GM04504 (cell line): Measurements from ENCODE around the gene TTLL5.

ENCODE experiments used
- DNase-seq: peaks from one replicate; pipeline ENCODE4 v3.0.0-alpha.2; 2012; ENCODE audit warnings: low read depth

Gene TTLL5, protein sequence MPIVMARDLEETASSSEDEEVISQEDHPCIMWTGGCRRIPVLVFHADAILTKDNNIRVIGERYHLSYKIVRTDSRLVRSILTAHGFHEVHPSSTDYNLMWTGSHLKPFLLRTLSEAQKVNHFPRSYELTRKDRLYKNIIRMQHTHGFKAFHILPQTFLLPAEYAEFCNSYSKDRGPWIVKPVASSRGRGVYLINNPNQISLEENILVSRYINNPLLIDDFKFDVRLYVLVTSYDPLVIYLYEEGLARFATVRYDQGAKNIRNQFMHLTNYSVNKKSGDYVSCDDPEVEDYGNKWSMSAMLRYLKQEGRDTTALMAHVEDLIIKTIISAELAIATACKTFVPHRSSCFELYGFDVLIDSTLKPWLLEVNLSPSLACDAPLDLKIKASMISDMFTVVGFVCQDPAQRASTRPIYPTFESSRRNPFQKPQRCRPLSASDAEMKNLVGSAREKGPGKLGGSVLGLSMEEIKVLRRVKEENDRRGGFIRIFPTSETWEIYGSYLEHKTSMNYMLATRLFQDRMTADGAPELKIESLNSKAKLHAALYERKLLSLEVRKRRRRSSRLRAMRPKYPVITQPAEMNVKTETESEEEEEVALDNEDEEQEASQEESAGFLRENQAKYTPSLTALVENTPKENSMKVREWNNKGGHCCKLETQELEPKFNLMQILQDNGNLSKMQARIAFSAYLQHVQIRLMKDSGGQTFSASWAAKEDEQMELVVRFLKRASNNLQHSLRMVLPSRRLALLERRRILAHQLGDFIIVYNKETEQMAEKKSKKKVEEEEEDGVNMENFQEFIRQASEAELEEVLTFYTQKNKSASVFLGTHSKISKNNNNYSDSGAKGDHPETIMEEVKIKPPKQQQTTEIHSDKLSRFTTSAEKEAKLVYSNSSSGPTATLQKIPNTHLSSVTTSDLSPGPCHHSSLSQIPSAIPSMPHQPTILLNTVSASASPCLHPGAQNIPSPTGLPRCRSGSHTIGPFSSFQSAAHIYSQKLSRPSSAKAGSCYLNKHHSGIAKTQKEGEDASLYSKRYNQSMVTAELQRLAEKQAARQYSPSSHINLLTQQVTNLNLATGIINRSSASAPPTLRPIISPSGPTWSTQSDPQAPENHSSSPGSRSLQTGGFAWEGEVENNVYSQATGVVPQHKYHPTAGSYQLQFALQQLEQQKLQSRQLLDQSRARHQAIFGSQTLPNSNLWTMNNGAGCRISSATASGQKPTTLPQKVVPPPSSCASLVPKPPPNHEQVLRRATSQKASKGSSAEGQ (N-terminal part only)

DNA sequence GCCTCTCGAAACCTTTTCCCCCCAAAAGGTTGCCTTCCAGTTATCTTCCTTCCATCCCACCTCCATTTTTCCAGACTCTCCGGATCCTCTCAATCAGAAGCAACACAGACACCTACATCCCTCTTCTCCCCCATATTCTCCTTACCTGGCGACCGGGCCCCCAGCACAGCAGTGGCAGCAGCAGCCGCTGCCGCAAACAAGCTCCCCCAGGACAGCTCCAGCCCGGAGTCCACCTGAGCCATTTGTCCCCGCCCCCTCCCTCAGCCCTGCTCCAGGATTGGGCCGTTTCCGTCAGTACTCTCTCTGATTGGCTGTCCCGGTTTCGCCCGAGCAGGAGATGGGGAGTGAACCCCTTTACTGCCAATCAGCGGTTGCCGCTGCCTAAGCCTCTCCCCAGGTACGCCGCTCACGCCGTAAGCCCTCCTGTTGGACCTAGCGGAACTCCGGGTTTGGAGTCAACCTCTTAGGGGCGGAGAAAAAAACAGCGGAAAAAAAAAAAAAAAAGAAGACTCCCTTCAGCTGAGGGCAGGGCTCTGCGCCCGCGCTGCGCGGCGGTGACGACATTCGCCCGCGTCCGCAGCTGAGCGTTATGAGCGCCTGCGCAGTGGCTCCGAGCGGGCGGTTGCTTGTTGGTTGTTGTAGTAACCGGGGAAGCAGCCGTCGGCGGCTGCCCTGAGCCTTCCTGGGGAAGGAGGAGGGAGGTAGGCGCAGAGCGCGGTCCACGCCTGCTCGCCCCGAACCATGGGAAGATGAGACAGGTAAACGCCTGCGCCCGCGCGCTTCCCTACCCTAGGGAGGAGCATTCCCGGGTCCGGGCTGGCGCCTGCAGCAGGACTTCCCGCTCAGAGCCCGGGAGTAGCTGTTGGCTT, at the start of gene TTLL5, which contains the start of gene ERG28:
TSS of gene TTLL5 (plus strand) at position 617 of the 869 bp plus-strand sequence. CDS start 1,904 bp downstream, outside the sequence.
TSS of gene ERG28 (minus strand) at position 247 of the 869 bp plus-strand sequence. CDS start 3,374 bp downstream, outside the sequence.
- peak; percentile 97 for DNase-seq

DNA sequence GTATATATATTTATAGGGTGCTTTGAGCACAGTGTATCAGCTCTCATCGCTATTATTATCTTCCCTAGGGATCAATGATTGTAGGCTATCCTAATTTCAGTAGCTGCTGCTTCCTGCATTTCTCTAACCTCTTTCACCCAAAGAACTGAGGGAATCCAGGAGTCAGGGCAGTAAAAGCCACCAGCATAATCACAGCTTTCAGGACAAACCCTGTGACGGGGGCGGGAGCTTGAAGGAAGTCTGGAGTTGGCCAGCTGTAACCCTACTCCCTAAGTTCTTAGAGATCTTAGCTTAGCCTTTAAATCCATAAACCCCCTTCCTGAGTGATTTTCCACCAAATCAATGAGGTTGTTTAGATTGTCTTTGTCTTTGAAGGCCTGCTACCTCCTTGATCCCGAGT, 48.9 kb upstream of the TTLL5 start:
- no peak for DNase-seq

DNA sequence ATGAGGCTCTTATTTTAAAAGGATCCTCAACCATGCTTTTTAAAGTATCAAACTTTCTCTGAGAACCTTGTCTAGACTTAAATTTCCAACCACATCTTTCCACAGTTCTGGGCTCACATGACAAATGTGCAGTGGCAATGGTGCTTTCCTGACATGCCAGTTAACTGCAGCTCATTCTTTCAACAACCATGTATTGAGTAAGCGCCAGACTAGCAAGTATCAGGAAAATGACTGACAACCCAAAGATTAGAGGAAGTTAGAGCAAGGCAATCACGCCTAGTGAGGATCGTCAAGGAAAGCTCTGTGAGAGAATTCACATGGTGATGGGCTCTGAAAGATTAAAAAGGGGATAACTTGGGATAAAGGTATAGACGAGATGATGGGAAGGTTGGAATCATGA, 46.9 kb upstream of the TTLL5 start:
- DNase-seq = no peak

DNA sequence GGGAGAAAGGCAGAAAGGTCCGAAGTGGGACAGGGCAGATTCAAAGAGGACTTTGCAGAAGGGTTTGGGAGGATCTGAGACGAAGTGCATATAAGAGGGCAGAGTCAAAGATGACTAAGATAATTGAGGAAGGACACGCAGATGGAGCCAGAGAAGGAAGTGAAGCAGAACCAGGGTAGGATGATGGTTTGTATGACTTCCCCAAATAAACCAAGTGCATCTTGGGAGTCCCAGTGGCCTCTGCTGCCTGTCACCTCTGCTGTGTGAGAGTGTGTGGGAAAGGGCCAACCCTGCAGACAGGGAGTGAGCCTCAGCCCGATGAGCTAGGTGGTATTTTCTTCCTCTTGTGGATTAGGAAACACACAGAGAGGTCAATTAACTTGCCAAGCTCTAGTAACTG, 45.8 kb upstream of the TTLL5 start:
- DNase-seq = no peak

DNA sequence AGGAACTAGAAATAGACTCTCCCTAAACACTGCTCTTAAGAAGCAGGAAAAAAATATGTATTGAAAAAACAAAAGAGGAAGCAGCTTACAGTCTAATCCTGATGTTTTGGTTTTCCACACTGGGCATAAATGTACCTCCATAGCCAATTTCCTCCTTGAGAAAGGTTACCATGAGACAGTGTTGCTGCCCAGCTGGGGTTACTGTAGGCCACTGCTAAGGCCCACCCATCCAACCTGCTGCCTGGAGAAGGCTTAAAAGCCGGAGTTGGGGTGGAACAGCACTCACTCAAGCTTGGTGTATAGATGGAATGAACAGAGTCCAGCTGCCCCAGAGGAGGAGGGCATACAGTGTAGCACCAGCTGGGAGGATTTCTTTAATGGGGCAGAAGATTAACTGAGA, 41.5 kb upstream of the TTLL5 start:
- no peak for DNase-seq

DNA sequence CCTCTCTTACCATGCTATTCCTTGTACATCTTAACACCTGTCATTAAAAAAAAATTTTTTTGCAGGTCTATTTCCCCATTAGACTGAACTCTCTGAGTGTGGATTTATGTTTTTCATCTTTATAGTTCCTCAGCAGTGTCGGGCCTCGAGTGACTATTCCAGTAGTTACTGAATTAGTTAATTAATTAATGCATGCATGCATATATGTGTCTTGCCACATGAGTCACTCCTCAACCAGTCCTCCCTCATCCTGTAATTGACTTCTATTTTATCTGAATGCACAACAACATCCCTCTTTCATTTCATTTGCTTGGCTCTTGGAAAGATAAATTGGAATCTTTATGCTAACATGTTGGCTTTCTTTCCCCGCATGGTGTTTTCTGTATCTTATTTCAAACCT, 36.0 kb upstream of the TTLL5 start:
- DNase-seq = no peak

DNA sequence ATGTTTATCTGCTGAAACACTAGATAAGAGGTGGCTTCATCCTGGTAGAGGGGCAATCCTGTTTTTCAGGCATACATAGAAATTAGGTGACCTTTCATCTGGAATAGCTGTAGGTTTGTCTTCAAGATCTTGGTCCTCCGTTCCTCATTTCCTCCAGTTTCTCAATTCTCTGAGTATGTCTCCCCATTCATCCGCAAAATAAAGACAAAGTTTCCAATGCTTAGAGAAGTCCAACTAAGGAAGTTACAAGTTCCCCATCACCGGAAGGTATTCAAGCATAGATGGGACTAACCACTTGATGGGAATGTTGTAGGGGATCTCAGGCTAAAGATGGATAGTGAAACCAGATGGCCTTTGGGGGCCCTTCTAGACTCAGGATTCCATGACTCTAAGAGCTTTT, 34.6 kb upstream of the TTLL5 start:
- DNase-seq = no peak

DNA sequence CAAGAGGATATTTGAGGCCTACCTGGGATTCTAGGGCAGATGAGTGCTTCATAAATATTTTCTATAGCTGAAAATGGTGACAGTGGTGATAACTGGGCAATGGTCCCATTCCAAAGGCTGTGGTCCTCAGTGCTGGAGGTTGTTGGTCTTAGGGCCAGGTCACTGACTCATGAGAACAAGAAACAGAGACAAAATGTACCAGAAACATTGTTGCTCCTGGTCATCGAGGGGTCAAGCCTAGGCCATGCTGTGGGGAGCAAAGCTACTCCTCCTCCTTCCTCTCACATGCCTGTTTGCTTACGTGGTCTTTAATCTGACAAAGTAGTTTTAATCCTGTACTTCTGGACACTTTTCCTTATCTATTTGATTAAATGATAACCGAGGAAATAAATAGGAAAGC, 34.2 kb upstream of the TTLL5 start:
- no peak for DNase-seq

DNA sequence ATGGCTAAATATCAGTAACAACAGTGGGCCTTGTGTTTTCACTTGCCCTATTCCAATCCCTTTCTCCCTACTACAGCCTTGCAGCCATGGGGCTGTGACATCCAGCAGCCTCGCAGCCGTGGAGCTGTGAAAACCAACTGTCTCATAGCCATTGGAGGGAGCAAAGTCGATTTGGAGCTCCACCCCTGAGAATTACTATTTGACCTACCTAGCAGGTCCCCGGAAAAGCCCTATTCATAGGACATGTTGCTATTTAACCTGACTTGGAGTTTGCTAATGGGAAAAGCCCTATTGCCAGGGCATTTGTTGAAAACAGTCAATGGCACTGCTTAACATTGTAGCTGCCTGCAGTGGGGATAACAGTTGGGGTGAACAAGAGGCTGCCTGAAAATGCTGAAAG, 33.6 kb upstream of the TTLL5 start:
- no peak for DNase-seq

DNA sequence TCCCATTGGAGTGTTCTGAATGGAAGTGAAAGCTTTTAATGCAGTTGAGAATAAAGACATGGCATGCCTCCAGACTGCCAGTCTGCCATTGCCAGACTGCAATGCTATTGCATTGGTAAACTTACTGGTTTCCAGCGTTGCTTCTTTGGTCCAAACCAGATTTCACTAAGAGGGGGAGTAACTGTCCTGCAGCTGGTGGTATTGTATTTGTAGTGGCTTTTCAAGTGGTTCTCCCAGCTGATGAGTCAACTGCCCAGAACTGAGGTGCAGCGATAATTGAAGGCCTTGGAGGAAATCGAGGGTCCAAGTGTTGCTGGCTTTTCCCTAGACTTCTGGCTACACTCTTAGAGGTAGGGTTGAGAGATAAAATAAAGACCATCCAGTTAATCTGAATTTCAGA, 32.2 kb upstream of the TTLL5 start:
- DNase-seq = no peak

DNA sequence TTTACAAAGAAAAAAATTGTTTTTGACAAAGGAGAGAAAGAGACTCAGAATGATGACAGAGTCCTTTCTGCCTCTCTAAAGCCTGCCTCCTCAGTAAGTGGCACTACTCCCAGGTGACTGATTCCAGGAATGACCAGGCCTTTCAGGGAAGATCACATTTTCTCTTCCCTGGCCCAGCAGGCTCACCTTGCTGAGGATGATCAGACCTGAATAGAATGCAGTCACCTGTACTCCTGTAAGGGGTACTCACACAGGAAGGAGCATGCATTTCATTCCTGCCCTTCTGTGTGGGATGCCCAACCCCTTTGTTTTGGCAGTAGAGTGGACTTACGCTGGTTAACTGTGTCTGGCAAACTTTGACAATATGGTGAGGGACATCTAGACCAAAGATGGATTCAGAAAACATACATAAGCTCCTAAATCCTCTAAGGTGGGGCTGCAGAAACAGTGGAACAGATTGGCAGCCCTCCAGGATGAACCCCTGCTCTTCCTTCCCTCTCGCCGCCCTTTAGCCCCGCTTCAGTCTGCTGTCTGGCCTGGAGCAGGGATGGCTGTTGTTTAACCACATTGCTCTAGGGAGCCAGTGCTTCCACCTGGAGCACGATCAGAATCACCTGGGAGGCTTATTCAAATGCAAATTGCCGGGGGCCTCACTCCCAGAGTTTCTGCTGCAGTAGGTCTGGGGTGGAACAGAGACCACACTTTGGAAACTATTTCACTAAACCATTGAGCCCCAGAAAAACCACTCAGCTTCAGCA, 30.2 kb upstream of the TTLL5 start:
- no peak for DNase-seq

DNA sequence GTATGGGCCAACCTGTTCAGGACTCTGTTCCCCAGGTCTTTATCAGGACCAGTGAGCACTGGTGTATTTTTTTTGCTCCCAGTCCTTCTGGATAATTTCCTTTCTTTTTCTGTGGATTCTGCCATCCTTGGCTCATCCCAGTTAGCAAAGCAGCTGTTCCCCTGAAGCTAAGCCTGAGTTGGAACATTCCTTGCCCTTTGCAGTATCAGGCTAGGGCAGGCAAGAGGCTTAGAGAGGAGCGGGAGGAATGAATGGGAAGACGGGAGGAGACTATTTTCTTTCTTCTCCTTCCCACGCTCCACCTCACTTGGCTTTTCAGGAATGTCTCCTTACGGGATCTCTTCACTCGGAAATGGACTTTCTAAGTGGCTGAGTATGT, 29.6 kb upstream of the TTLL5 start:
- DNase-seq = no peak

DNA sequence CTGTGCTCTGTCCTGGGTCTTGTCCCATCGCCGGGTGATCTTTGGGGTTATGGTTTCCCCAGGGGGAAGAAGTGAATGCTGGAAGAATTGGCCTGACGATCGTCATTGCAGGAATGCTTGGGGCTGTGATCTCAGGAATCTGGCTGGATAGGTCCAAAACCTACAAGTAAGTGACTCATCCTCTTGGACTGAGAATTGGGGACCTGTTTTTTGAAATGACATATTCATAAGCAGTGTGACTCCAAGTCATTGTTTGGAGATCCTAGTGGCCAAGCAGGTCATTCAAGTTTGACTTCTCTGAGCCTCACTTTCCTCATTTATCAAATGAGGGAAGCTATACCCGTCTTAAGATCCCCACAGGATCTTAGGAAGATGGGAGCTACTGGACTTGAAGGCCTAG, 26.2 kb upstream of the TTLL5 start:
- no peak for DNase-seq

DNA sequence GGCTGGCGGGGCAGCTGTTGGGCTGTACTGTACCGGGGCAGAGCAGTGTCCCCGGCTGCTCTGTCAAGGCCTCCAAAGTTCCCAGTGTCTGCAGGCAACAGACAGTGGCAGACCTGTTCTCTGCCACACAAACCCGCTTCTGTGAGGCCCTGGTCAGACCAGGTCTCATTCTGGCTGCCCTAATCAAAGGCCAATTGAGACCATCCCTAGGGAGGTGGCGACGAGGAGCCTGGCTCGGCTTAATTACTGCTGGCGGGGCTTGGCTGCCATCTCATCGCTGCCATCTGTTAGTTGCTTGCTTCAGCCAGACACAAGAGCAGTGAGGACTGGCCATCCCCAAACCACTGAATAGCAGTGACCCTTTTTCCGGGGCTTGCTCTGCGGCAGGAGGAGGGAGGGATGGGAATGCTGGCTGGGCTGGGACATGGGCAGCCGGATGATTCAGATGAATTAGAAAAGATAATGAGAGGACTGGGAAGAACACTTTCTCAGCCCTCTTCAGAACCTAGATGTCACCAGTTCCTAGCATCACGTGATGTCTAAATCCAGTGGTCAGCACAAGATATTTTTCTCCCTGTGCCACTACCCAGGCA, 24.9 kb upstream of the TTLL5 start:
- no peak for DNase-seq

DNA sequence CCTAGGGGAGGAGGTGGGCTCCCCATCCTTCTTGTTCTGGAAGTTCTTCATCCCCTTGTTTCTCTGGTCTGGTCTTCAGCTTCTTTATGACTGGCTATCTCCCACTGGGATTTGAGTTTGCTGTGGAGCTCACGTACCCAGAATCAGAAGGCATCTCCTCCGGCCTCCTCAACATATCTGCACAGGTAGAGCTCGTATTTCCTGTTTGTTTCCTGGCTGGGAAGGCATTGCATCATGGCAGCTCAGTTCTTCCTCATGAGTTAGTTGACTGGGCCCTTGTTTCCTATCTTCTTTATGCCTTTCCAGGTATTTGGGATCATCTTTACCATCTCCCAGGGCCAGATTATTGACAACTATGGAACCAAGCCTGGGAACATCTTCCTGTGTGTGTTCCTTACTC, 20.2 kb upstream of the TTLL5 start:
- DNase-seq = no peak

DNA sequence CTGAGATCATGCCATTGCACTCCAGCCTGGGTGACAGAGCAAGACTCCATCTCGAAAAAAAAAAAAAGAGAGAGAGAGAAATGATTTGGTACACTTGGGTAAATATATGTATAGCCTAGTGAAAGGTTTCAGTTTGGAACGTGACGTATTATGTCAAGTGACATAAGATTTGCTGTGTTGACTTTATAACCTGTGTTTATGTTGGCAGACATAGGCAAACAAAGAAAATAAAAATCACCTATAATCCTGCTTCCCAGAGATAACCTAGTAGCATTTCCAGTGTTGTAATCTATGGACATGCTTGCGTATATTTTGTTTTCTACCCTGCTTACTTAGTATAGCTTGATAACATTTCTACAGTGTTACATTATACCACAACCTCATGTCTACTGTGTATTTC, 17.1 kb upstream of the TTLL5 start:
- no peak for DNase-seq

DNA sequence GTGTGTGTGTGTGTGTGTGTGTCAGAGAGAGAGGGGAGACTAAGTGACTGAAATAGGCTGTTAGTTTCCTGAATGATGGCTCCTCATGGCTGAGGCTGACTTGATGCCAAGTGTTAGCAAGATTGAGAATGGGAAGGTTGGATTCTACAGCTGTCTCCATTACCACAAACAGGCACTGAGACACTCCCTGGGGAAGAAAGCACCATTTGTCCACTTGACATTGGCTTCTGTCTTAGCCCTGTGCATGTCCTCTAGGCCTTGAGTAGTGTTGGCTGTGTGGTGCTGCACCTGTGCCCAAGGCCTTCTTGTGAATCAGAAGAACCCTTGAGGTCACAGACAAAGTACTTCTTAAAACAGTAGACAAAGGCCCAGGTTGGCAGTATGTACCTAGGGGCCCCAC, 16.0 kb upstream of the TTLL5 start:
- DNase-seq = no peak

DNA sequence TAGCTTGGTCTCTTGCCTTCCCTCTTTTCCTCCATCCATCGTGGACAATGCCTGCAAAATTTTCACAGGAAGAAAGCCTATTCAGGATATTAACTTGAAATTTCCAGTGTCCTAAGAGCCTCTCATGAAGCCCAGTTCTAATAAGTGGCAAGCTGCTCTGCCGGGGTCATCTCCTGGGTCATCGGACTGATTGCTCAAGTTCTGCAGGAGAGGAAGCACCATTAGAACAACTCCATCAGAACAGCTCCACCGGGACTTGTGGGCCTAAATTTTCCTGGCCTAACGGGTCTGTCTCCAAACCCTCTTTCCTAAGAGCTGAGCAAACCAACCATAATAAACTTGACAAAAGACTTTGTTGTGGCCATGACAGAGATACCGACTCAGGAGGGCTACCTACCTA, 14.3 kb upstream of the TTLL5 start:
- DNase-seq = no peak

DNA sequence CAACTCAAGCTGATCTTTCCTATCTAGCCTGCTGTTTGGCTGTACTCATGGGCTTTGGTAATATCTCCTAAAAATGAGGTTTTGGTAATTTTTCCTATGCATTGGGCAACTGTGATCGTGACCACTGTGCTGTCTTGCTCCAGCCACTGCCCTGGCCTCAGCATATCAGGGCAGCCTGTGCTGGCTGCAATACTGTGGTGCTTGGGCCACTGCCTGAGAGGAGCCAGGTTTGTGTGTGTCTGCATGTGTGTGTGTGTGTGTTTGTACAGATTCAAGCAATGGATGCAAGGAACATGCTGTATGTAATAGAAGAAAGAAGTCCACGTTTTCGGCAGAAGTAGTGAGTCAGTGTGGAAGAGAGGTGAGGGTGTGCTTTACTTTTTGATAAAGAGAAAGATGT, 13.4 kb upstream of the TTLL5 start:
- DNase-seq = no peak
